PFSK-1 (cell line): ENCODE measurements around the gene TECTA.

Source experiments
- FOXP2 ChIP-seq: optimal IDR thresholded peaks from 2 replicates; pipeline ENCODE3; 2011; ENCODE audit warnings: borderline replicate concordance, control low read depth, inconsistent platforms; ENCODE audit not compliant: insufficient read depth; ENCODE audit errors: extremely low read length, extremely low read depth
- POLR2AphosphoS5 ChIP-seq: IDR thresholded peaks from 2 replicates; pipeline ENCODE4 v1.6.1; 2012; ENCODE audit warnings: low read depth, mild to moderate bottlenecking, control low read depth, low read length, moderate library complexity
- REST ChIP-seq, 2 experiments: IDR thresholded peaks; 2 replicates each; pipeline versions ENCODE4 v1.6.1 to v1.8.0; 2011 to 2012; ENCODE audit warnings: low read depth in 2 of 2, low read length in 2 of 2, control low read depth in 1 of 2, inconsistent platforms in 1 of 2, mild to moderate bottlenecking in 1 of 2, moderate library complexity in 1 of 2; ENCODE audit not compliant: insufficient read depth in 1 of 2
- SIN3A ChIP-seq: IDR thresholded peaks from 2 replicates; pipeline ENCODE4 v1.6.1; 2012; ENCODE audit warnings: mild to moderate bottlenecking, low read length, moderate library complexity, borderline replicate concordance; ENCODE audit not compliant: insufficient read depth
- TAF1 ChIP-seq: IDR thresholded peaks from 2 replicates; pipeline ENCODE4 v1.6.1; 2012; ENCODE audit warnings: low read length, control low read depth, borderline replicate concordance; ENCODE audit not compliant: insufficient read depth

TECTA gene

GRCh38 chr11:121113611-121114010, 12.6 kb downstream of the TECTA start:
- TF ChIP-seq FOXP2: no peak
- TF ChIP-seq SIN3A: no peak
- TF ChIP-seq REST (IDR thresholded peaks at IDR 0.05; ENCODE audit: insufficient read depth in 1 of 2, low read depth in 2 of 2, low read length in 2 of 2): no peak

DNA sequence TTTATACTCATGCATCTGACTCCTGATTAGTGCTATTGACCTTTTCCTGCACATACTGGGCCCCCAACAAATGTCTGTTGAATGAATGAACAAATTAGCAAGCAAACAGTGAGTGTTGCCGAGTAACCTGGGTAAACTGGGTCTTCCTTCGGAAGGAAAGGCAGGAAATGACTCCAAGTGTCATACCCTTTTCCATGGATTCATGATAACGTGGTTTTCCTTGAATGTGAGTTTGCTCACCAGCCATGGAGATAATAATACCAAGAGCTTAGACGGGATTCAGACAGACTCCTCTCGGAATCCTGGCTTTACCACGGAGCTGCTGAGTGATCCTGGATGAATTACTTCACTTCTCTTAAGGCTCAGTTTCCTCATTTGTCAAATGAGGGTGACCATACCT, 16.7 kb downstream of the TECTA start:
- TF ChIP-seq POLR2AphosphoS5: no peak
- TF ChIP-seq TAF1: no peak
- no peak for TF ChIP-seq REST (IDR thresholded peaks at IDR 0.05; ENCODE audit: insufficient read depth in 1 of 2, low read depth in 2 of 2, low read length in 2 of 2)

- TF ChIP-seq FOXP2 (no peak), REST (IDR thresholded peaks at IDR 0.05; ENCODE audit: insufficient read depth in 1 of 2, low read depth in 2 of 2, low read length in 2 of 2) (no peak), SIN3A (no peak), TAF1 (no peak), POLR2AphosphoS5 (no peak)
Observed at GRCh38 chr11:121119440-121119839, 18.4 kb downstream of the TECTA start.

- TF ChIP-seq POLR2AphosphoS5 (no peak), FOXP2 (no peak), SIN3A (no peak), REST (IDR thresholded peaks at IDR 0.05; ENCODE audit: insufficient read depth in 1 of 2, low read depth in 2 of 2, low read length in 2 of 2) (no peak), TAF1 (no peak)
Observed at GRCh38 chr11:121122328-121122727, 21.3 kb downstream of the TECTA start.

GRCh38 chr11:121123496-121124069, 22.5 kb downstream of the TECTA start:
- TF ChIP-seq SIN3A: no peak
